Central memory CD8-positive, alpha-beta T cell (primary cell): ENCODE results near the gene CDCP1.
A peak's percentile ranks its signal among the peaks of the same experiment; 100 is the strongest.

Source experiments
- ATAC-seq: fragments of 150-1000 bp; cut with Tn5 transposase; replicated peaks from 2 replicates; pipeline ENCODE4 v1.10.0; 2022; ENCODE audit warnings: mild to moderate bottlenecking, moderate FRiP score, moderate number of reproducible peaks; ENCODE audit not compliant: poor library complexity, severe bottlenecking; ENCODE audit errors: extremely low read depth
- DNase-seq, 2 donors: peaks; one replicate each; pipeline ENCODE4 v3.0.0; 2021; ENCODE audit warnings: low spot score in 2 of 2
- H3K27ac Mint-ChIP-seq: one replicate; pipeline ENCODE4 v1.8.0; 2022; ENCODE audit warnings: low read depth, mild to moderate bottlenecking, moderate library complexity, mixed read lengths
- H3K27me3 Mint-ChIP-seq: one replicate; pipeline ENCODE4 v1.8.0; 2022; ENCODE audit warnings: mixed read lengths
- H3K36me3 Mint-ChIP-seq: one replicate; pipeline ENCODE4 v1.8.0; 2022; ENCODE audit warnings: mild to moderate bottlenecking, moderate library complexity, mixed read lengths; ENCODE audit not compliant: insufficient read depth
- H3K4me1 Mint-ChIP-seq: one replicate; pipeline ENCODE4 v1.8.0; 2022; ENCODE audit warnings: mixed read lengths
- H3K4me3 Mint-ChIP-seq: one replicate; pipeline ENCODE4 v1.8.0; 2022; ENCODE audit warnings: mild to moderate bottlenecking, moderate library complexity, mixed read lengths
- H3K9me3 Mint-ChIP-seq: one replicate; pipeline ENCODE4 v1.8.0; 2022; ENCODE audit warnings: mixed read lengths

CDCP1 gene

GRCh38 chr3:45124956-45125355 lies 21.2 kb downstream of the CDCP1 start:
- no peaks in the 10 kb centered on the region for H3K9me3 Mint-ChIP-seq
- no peak for ATAC-seq
- peaks cover 6% of the 10 kb centered on the region for H3K4me1 Mint-ChIP-seq
- H3K36me3 Mint-ChIP-seq, result peaks cover 2% of the 10 kb centered on the region
- H3K27ac Mint-ChIP-seq, result no peak overlapping the region
- DNase-seq, result no peak
- H3K27me3 Mint-ChIP-seq, result peaks cover 66% of the 10 kb centered on the region
- no peak overlapping the region for H3K4me3 Mint-ChIP-seq

DNA sequence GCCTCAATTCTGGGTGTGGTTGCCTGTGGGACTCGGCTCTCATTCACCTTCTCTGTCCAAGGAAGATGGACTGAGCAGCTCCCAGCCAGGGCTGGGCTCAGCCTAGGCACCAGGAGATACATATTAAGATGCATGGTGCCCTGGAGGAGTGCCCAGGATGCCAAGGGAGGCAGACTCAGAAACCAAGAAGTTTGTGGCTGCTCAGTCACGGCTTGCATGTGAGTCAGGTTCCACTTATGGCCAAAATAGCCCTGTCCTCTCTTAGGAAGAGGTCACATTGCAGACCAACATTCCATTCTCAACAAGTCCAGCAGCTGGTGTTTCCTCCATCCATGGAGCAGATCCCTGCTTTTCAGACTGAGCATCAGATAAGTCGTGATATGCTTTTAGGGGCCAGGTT lies 21.8 kb downstream of the CDCP1 start:
- Mint-ChIP-seq H3K27ac (no peak overlapping the region), H3K9me3 (no peaks in the 10 kb centered on the region), H3K4me3 (no peak overlapping the region), H3K27me3 (peaks cover 72% of the 10 kb centered on the region), H3K4me1 (peaks cover 6% of the 10 kb centered on the region), H3K36me3 (peaks cover 2% of the 10 kb centered on the region)
- ATAC-seq (no peak), DNase-seq (no peak)

GRCh38 chr3:45123581-45124269 lies 22.5 kb downstream of the CDCP1 start:
- DNase-seq, result no peak
- Mint-ChIP-seq H3K4me1 (peaks cover 11% of the 10 kb centered on the region), H3K9me3 (no peaks in the 10 kb centered on the region), H3K4me3 (no peak overlapping the region), H3K27ac (no peak overlapping the region), H3K27me3 (peaks cover 78% of the 10 kb centered on the region), H3K36me3 (peaks cover 2% of the 10 kb centered on the region)
- ATAC-seq, result no peak

- H3K4me1 Mint-ChIP-seq, result peaks cover 18% of the 10 kb centered on the region
- H3K27me3 Mint-ChIP-seq, result peaks cover 82% of the 10 kb centered on the region
- H3K27ac Mint-ChIP-seq, result no peak overlapping the region
- DNase-seq, result no peak
- H3K4me3 Mint-ChIP-seq, result no peak overlapping the region
- H3K36me3 Mint-ChIP-seq, result peaks cover 2% of the 10 kb centered on the region
- H3K9me3 Mint-ChIP-seq, result no peaks in the 10 kb centered on the region
- ATAC-seq, result no peak
Observed at GRCh38 chr3:45123030-45123429, 23.1 kb downstream of the CDCP1 start.

- DNase-seq, result no peak
- Mint-ChIP-seq H3K27ac (no peak overlapping the region), H3K9me3 (no peaks in the 10 kb centered on the region), H3K4me3 (no peak overlapping the region), H3K36me3 (peaks cover 2% of the 10 kb centered on the region), H3K27me3 (peaks cover 84% of the 10 kb centered on the region), H3K4me1 (peaks cover 19% of the 10 kb centered on the region)
- no peak for ATAC-seq
Observed at GRCh38 chr3:45120359-45121158, 25.6 kb downstream of the CDCP1 start.

GRCh38 chr3:45119824-45120358 lies 26.3 kb downstream of the CDCP1 start:
- no peak overlapping the region for H3K4me3 Mint-ChIP-seq
- DNase-seq, result no peak
- no peak for ATAC-seq
- no peak overlapping the region for H3K27ac Mint-ChIP-seq
- H3K4me1 Mint-ChIP-seq, result peaks cover 19% of the 10 kb centered on the region
- no peaks in the 10 kb centered on the region for H3K9me3 Mint-ChIP-seq
- H3K36me3 Mint-ChIP-seq, result peaks cover 2% of the 10 kb centered on the region
- H3K27me3 Mint-ChIP-seq, result peaks cover 79% of the 10 kb centered on the region

DNA sequence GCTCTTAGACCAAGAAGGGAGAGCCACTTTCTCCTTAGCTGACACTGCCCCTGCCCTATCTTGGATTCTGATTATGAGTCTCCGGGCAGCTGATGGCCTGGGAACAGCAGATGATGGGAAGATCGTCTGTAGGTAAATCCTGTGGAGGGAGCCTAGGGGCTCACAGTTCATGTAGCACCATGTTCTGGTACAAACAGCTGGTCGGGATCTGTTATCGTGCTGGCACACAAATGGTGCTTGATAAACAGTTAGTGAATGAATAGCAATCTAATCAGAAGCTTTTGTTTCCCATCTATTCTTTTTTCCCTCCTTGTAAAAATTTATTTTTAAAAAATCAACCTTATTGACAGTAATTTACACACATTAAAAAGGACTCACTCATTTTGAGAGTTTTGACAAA lies 26.8 kb downstream of the CDCP1 start:
- DNase-seq, result no peak
- no peaks in the 10 kb centered on the region for H3K9me3 Mint-ChIP-seq
- H3K27ac Mint-ChIP-seq, result no peak overlapping the region
- H3K36me3 Mint-ChIP-seq, result peaks cover 2% of the 10 kb centered on the region
- peaks cover 19% of the 10 kb centered on the region for H3K4me1 Mint-ChIP-seq
- H3K4me3 Mint-ChIP-seq, result no peak overlapping the region
- H3K27me3 Mint-ChIP-seq, result peaks cover 74% of the 10 kb centered on the region
- ATAC-seq, result no peak

- Mint-ChIP-seq H3K9me3 (no peaks in the 10 kb centered on the region), H3K4me3 (no peak overlapping the region), H3K27me3 (peaks cover 66% of the 10 kb centered on the region), H3K27ac (no peak overlapping the region), H3K36me3 (peaks cover 2% of the 10 kb centered on the region), H3K4me1 (peaks cover 19% of the 10 kb centered on the region)
- DNase-seq (no peak), ATAC-seq (no peak)
Observed at GRCh38 chr3:45118615-45119071, 27.5 kb downstream of the CDCP1 start.

- Mint-ChIP-seq H3K36me3 (peaks cover 2% of the 10 kb centered on the region), H3K4me3 (no peak overlapping the region), H3K27ac (no peak overlapping the region), H3K9me3 (no peaks in the 10 kb centered on the region), H3K4me1 (peaks cover 19% of the 10 kb centered on the region), H3K27me3 (peaks cover 52% of the 10 kb centered on the region)
- no peak for DNase-seq
- ATAC-seq, result no peak
Observed at GRCh38 chr3:45116350-45116749, 29.8 kb downstream of the CDCP1 start.

DNA sequence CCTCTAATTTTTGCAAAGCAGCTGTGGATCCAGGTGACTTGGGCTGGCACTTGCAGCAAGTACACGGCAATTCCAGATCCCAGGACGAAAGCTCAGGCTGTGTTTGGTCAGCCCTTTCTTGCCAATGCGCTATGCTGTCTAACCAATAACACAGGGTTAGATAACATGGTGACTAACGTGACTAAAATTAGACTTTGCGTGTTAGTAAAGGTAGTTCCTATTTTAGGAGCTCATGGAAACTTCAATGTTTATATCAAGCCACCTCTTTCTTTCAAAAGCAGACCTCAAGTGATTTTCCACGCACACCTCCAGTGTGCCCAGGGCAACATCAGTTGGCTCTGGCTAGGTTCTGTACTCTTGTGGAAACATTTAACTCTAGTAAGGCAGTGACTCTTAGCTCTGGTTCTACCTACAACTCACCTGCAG lies 32.5 kb downstream of the CDCP1 start:
- no peaks in the 10 kb centered on the region for H3K9me3 Mint-ChIP-seq
- no peaks in the 10 kb centered on the region for H3K36me3 Mint-ChIP-seq
- DNase-seq (no peak), ATAC-seq (no peak)
- H3K27me3 Mint-ChIP-seq, result peaks cover 25% of the 10 kb centered on the region
- no peak overlapping the region for H3K27ac Mint-ChIP-seq
- H3K4me1 Mint-ChIP-seq, result peaks cover 34% of the 10 kb centered on the region
- H3K4me3 Mint-ChIP-seq, result no peak overlapping the region

GRCh38 chr3:45112939-45113338 lies 33.2 kb downstream of the CDCP1 start:
- Mint-ChIP-seq H3K27ac (no peak overlapping the region), H3K36me3 (no peaks in the 10 kb centered on the region), H3K27me3 (peaks cover 18% of the 10 kb centered on the region), H3K4me3 (no peak overlapping the region), H3K9me3 (no peaks in the 10 kb centered on the region), H3K4me1 (peaks cover 27% of the 10 kb centered on the region)
- DNase-seq, result no peak
- no peak for ATAC-seq

- no peaks in the 10 kb centered on the region for H3K9me3 Mint-ChIP-seq
- peak overlapping the region; percentile 71 for H3K27ac Mint-ChIP-seq
- peaks cover 2% of the 10 kb centered on the region for H3K36me3 Mint-ChIP-seq
- H3K4me1 Mint-ChIP-seq, result peaks cover 43% of the 10 kb centered on the region
- no peaks in the 10 kb centered on the region for H3K27me3 Mint-ChIP-seq
- H3K4me3 Mint-ChIP-seq, result peak overlapping the region; percentile 74
- DNase-seq (no peak), ATAC-seq (no peak)
Observed at GRCh38 chr3:45110509-45110833, 35.7 kb downstream of the CDCP1 start.
